ENCODE data around the gene ETS2.
"Not testable (repeated sequence)": the region's sequence is repeated elsewhere in the genome, so short reads cannot be mapped to it uniquely, and the experiment has no call there.

ETS2 gene

DNA sequence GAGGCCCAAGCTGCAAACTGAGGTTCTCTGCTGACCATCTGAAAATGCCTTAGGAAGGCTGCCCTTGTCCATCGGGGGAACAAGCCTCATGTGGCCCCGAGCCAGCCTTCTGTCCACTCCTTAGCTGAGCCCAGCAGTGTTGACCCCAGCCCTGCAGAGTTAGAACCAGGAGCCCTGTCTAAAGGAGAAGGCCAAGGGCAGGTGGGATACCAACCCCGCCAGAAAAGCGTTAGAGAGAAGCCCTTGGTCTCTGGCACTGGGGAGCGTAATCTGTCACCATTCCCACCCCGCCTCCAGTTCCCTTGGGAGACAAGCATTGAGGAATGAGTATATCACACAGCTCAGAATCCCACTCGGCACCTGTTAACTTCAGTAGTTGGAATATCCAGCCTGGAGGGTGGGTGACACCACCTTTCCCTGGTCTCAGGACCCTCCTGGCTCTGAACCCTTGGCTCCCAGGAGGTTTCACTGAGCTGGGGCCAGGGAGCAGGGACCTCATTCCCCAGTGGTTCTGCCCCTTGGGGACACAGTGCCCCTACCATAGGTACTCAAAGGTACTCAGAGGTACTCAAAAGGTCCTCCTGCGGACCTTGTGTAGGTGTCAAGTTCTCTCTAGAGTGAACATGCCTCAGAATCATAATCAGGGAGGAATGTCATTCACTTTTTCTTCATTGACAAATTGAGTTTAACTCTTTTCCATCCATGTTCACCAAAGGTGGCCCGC lies 16.4 kb downstream of the ETS2 start:
- H3K27me3 ChIP-seq (ENCODE audit: control insufficient read depth, insufficient read depth, low read length): no peaks in the 10 kb centered on the region
- H3K4me2 ChIP-seq (ENCODE audit: low read length): no peak overlapping the region
- no peak overlapping the region for H3K9ac ChIP-seq (ENCODE audit: low read depth, low read length)
- no peak overlapping the region for H3K4me3 ChIP-seq (ENCODE audit: low read length)
- no peaks in the 10 kb centered on the region for H3K9me3 ChIP-seq (replicated peaks; ENCODE audit: low read length)
- peaks cover 68% of the 10 kb centered on the region for H3K36me3 ChIP-seq (ENCODE audit: insufficient read depth, low read length)
- H3K4me1 ChIP-seq (ENCODE audit: control insufficient read depth, insufficient read depth, low read length): peaks cover 29% of the 10 kb centered on the region

DNA sequence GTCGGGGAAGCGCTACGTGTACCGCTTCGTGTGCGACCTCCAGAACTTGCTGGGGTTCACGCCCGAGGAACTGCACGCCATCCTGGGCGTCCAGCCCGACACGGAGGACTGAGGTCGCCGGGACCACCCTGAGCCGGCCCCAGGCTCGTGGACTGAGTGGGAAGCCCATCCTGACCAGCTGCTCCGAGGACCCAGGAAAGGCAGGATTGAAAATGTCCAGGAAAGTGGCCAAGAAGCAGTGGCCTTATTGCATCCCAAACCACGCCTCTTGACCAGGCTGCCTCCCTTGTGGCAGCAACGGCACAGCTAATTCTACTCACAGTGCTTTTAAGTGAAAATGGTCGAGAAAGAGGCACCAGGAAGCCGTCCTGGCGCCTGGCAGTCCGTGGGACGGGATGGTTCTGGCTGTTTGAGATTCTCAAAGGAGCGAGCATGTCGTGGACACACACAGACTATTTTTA lies 17.1 kb downstream of the ETS2 start:
- Histone ChIP-seq H3K36me3 (ENCODE audit: insufficient read depth, low read length) (peaks cover 62% of the 10 kb centered on the region), H3K27me3 (ENCODE audit: control insufficient read depth, insufficient read depth, low read length) (no peaks in the 10 kb centered on the region), H3K4me3 (ENCODE audit: low read length) (no peak overlapping the region), H3K4me1 (ENCODE audit: control insufficient read depth, insufficient read depth, low read length) (peaks cover 24% of the 10 kb centered on the region), H3K4me2 (ENCODE audit: low read length) (no peak overlapping the region), H3K9me3 (replicated peaks; ENCODE audit: low read length) (no peaks in the 10 kb centered on the region), H3K9ac (ENCODE audit: low read depth, low read length) (no peak overlapping the region)

DNA sequence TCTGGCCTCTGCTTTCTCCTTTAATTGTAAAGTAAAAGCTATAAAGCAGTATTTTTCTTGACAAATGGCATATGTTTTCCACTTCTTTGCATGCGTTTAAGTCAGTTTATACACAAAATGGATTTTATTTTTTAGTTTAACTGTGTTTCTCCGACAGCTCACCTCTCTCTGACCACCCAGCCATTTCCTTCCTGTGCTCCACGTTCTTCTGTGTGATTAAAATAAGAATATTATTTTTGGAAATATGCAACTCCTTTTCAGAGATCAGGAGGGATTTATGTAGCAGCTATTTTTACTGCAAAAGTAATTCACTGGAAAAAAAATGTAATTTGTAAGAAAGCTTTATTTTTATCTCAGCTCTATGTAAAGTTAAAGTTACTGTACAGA lies 18.0 kb downstream of the ETS2 start:
- Histone ChIP-seq H3K36me3 (ENCODE audit: insufficient read depth, low read length) (peaks cover 54% of the 10 kb centered on the region), H3K4me3 (ENCODE audit: low read length) (no peak overlapping the region), H3K9me3 (replicated peaks; ENCODE audit: low read length) (no peaks in the 10 kb centered on the region), H3K4me1 (ENCODE audit: control insufficient read depth, insufficient read depth, low read length) (peaks cover 14% of the 10 kb centered on the region), H3K4me2 (ENCODE audit: low read length) (no peak overlapping the region), H3K27me3 (ENCODE audit: control insufficient read depth, insufficient read depth, low read length) (no peaks in the 10 kb centered on the region), H3K9ac (ENCODE audit: low read depth, low read length) (no peak overlapping the region)

DNA sequence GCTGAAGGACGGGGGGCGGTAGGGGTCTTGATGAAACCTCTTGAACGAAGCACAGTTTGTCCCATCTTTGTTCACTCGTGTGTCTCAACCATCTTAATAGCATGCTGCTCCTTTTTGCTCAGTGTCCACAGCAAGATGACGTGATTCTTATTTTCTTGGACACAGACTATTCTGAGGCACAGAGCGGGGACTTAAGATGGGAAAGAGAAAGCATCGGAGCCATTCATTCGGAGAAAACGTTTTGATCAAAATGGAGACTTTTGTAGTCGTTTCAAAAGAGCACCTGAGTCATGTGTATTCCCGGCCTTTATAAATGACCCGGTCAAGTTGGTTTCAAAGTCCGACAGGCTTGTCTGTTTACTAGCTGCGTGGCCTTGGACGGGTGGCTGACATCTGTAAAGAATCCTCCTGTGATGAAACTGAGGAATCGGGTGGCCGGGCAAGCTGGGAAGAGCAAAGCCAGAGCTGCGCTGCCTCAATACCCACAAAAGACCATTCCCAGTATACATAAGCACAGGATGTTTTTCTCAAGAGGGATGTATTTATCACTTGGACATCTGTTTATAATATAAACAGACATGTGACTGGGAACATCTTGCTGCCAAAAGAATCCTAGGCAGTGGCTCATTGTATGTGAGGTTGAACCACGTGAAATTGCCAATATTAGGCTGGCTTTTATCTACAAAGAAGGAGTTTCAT lies 18.5 kb downstream of the ETS2 start:
- H3K9ac ChIP-seq (ENCODE audit: low read depth, low read length): no peak overlapping the region
- H3K36me3 ChIP-seq (ENCODE audit: insufficient read depth, low read length): peaks cover 48% of the 10 kb centered on the region

DNA sequence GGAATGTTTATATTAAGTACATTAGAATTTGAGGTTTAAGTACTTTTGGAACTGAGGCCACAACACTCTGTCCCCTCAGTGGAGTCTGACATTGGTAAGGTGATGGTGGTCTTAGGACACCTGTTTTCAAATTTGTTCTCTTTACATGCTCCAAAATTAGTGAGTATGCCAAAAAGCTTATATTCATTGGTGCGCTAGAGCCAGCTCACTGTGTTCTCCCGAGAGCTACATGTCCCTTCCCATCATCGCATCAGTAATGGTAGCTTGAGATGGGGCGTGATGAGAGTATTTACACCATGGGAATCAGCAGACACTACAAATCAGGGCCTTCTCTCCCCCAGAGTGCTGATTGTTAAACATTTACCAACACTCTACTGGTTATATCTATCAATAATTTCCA lies 19.5 kb downstream of the ETS2 start:
- Histone ChIP-seq H3K4me2 (ENCODE audit: low read length) (no peak overlapping the region), H3K9me3 (replicated peaks; ENCODE audit: low read length) (no peaks in the 10 kb centered on the region), H3K27me3 (ENCODE audit: control insufficient read depth, insufficient read depth, low read length) (no peaks in the 10 kb centered on the region), H3K4me3 (ENCODE audit: low read length) (no peak overlapping the region), H3K36me3 (ENCODE audit: insufficient read depth, low read length) (peaks cover 39% of the 10 kb centered on the region), H3K9ac (ENCODE audit: low read depth, low read length) (no peak overlapping the region), H3K4me1 (ENCODE audit: control insufficient read depth, insufficient read depth, low read length) (peaks cover 4% of the 10 kb centered on the region)

More for the DNA sequence above, 18.5 kb downstream of the ETS2 start:
- no peak overlapping the region for H3K4me3 ChIP-seq (ENCODE audit: low read length)
- peaks cover 14% of the 10 kb centered on the region for H3K4me1 ChIP-seq (ENCODE audit: control insufficient read depth, insufficient read depth, low read length)
- H3K27me3 ChIP-seq (ENCODE audit: control insufficient read depth, insufficient read depth, low read length): no peaks in the 10 kb centered on the region
- H3K4me2 ChIP-seq (ENCODE audit: low read length): no peak overlapping the region
- H3K9me3 ChIP-seq (replicated peaks; ENCODE audit: low read length): no peaks in the 10 kb centered on the region

DNA sequence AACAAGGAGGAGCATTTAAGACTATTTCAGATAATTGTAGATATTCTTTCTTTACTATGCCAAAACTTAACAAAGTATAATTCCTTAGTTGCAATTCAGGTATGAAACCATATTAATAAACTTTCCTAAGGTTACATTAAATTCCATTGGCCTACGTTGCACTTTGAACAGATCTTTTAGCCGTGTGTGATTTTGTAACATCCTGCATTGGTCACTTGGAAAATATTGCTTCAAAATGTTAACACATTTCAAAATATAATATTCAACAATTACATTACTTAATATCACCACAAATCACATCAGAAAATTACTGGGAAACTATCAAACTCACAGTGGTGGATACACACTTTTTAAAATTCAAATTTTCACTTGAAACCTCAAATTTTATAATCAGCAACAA lies 20.2 kb downstream of the ETS2 start:
- H3K36me3 ChIP-seq (ENCODE audit: insufficient read depth, low read length): peaks cover 33% of the 10 kb centered on the region
- no peak overlapping the region for H3K4me3 ChIP-seq (ENCODE audit: low read length)
- no peaks in the 10 kb centered on the region for H3K9me3 ChIP-seq (replicated peaks; ENCODE audit: low read length)
- no peak overlapping the region for H3K4me2 ChIP-seq (ENCODE audit: low read length)
- no peaks in the 10 kb centered on the region for H3K27me3 ChIP-seq (ENCODE audit: control insufficient read depth, insufficient read depth, low read length)
- peaks cover 3% of the 10 kb centered on the region for H3K4me1 ChIP-seq (ENCODE audit: control insufficient read depth, insufficient read depth, low read length)
- H3K9ac ChIP-seq (ENCODE audit: low read depth, low read length): no peak overlapping the region

DNA sequence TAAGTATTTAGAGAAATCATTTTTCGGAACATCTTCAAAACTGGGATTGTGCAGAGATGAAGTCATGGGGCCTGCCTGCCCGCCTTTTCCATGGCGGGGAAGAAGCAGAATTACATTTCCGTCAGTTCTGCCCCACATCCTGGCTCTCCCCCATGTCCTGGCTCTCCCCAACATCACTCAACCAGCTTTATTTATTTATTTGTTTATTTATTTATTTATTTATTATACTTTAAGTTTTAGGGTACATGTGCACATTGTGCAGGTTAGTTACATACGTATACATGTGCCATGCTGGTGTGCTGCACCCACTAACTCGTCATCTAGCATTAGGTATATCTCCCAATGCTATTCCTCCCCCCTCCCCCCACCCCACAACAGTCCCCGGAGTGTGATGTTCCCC lies 22.4 kb downstream of the ETS2 start:
- H3K9me3 ChIP-seq (replicated peaks; ENCODE audit: low read length); H3K4me2 ChIP-seq (ENCODE audit: low read length); H3K9ac ChIP-seq (ENCODE audit: low read depth, low read length); H3K27me3 ChIP-seq (ENCODE audit: control insufficient read depth, insufficient read depth, low read length); H3K4me3 ChIP-seq (ENCODE audit: low read length): not testable (repeated sequence)
- Histone ChIP-seq H3K4me1 (ENCODE audit: control insufficient read depth, insufficient read depth, low read length) (peaks cover 15% of the 10 kb centered on the region), H3K36me3 (ENCODE audit: insufficient read depth, low read length) (peaks cover 11% of the 10 kb centered on the region)

DNA sequence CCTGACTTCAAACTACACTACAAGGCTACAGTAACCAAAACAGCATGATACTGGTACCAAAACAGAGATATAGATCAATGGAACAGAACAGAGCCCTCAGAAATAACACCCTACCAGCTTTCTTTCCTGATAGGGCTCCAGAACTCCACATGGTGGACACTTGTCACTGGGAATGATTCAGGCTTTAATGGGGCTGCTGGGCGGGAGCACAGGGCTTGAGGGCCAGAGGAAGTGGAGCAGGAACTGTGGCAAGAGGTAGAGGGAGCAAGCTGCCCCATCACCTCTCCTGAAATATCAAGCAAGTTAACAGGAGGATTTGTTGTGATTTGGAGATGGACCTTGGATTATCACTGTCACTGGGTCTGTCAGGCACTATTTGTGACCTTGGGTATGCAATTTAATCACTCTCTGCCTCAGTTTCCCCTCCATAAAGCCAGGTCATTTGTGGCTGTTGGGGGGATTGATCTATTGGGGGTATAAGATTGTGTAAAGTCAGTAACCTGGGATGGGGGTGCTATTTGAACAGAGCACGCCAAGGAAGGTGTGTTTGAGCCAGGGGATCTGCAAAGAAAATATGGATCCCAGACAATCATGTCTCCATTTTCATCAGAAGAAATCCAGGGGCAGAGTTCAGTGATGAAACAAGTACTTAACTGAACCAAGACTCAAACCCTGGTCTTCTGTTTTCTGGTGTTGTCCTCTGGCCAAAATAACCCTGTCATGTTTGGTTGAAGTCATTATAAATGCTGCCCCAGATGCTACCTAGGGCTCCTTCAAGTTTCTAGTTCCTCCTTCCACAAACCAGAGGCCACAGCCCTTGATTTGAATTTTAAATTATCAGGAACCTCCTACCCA lies 25.2 kb downstream of the ETS2 start:
- peak overlapping the region; percentile 14 for H3K9ac ChIP-seq (ENCODE audit: low read depth, low read length)
- peaks cover 15% of the 10 kb centered on the region for H3K4me1 ChIP-seq (ENCODE audit: control insufficient read depth, insufficient read depth, low read length)

DNA sequence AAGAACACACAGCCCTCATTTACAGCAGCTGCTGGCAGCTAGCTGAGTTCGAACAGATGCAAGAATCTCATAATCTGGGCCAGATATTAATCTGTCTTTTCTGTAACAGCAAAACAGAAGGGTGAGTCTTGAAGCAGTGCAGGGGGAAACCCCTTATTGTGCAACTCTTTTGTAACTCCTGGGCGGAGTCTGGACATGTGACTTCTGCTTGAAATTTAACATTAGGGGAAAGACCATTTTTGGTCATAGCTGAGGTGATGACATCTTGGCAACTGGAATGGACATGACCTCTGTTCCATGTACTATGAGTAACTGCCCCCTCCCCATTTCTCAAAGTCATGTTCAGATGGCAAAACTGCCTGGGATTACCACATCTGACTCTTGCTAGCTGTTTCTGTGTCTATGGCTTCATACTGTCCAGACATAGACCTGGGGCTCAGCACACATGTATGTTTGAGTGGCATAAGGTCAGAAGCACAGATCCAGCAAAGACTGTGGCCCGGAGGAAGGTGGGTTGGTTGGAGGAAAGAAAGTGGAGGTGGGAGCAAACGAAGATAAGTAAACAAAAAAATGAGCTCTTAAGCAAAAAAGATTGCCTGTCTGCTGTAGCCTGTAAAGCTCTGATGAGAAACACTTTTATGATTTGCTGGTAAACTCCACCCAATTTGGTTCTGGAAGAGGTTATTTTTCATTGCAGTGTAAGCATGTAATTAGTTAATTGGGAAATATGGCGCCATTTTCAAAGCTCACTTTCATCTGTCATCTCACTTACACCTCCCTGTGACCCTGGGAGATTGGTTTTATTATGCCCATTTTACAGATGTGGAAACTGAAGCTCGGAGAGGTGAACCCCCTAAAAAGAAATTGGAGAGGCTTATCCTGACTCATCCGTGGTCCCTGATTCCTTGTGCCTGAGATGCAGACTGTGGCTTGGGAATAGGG lies 26.1 kb downstream of the ETS2 start:
- no peaks in the 10 kb centered on the region for H3K36me3 ChIP-seq (ENCODE audit: insufficient read depth, low read length)
- peak overlapping the region; percentile 24 for H3K9ac ChIP-seq (ENCODE audit: low read depth, low read length)
- no peaks in the 10 kb centered on the region for H3K9me3 ChIP-seq (replicated peaks; ENCODE audit: low read length)
- peak overlapping the region; percentile 7 for H3K4me2 ChIP-seq (ENCODE audit: low read length)
- H3K4me3 ChIP-seq (ENCODE audit: low read length): no peak overlapping the region
- H3K4me1 ChIP-seq (ENCODE audit: control insufficient read depth, insufficient read depth, low read length): peaks cover 15% of the 10 kb centered on the region
- no peaks in the 10 kb centered on the region for H3K27me3 ChIP-seq (ENCODE audit: control insufficient read depth, insufficient read depth, low read length)

More for the DNA sequence above, 25.2 kb downstream of the ETS2 start:
- H3K4me2 ChIP-seq (ENCODE audit: low read length): peak overlapping the region; percentile 7
- H3K36me3 ChIP-seq (ENCODE audit: insufficient read depth, low read length): no peaks in the 10 kb centered on the region
- no peaks in the 10 kb centered on the region for H3K27me3 ChIP-seq (ENCODE audit: control insufficient read depth, insufficient read depth, low read length)
- H3K9me3 ChIP-seq (replicated peaks; ENCODE audit: low read length): no peaks in the 10 kb centered on the region
- no peak overlapping the region for H3K4me3 ChIP-seq (ENCODE audit: low read length)

DNA sequence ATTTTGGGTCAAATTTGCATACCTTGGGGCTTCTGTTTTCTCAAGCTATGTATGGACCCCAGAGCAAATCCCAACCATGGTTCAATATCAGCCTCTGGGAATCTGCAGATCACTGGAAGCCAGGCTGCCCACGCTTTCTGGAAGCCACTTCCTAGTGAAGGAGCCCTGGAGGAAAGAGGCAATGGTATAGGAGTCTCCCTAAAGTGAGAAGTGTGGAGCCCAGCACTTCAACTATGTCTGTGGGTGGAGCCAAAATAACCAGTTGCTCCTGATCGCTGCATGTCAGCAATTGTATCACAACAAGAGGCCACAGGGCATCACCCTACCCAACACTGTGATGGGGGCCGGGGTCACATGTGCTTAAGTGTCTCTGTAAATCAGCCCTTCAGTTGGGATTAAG lies 26.9 kb downstream of the ETS2 start:
- no peak overlapping the region for H3K4me2 ChIP-seq (ENCODE audit: low read length)
- no peaks in the 10 kb centered on the region for H3K9me3 ChIP-seq (replicated peaks; ENCODE audit: low read length)
- no peak overlapping the region for H3K9ac ChIP-seq (ENCODE audit: low read depth, low read length)
- H3K4me3 ChIP-seq (ENCODE audit: low read length): no peak overlapping the region
- no peaks in the 10 kb centered on the region for H3K27me3 ChIP-seq (ENCODE audit: control insufficient read depth, insufficient read depth, low read length)
- peaks cover 15% of the 10 kb centered on the region for H3K4me1 ChIP-seq (ENCODE audit: control insufficient read depth, insufficient read depth, low read length)
- no peaks in the 10 kb centered on the region for H3K36me3 ChIP-seq (ENCODE audit: insufficient read depth, low read length)
